IPS-15b (cell line): ENCODE data around the gene PLA2G2C.
"Not testable (repeated sequence)": the region's sequence is repeated elsewhere in the genome, so short reads cannot be mapped to it uniquely, and the experiment has no call there.

ENCODE experiments used
- H3K27me3 ChIP-seq: one replicate; pipeline ENCODE4 v1.6.1; 2013; ENCODE audit warnings: low read length; ENCODE audit not compliant: control insufficient read depth, insufficient read depth
- H3K36me3 ChIP-seq: one replicate; pipeline ENCODE4 v1.6.1; 2013; ENCODE audit warnings: low read length; ENCODE audit not compliant: control insufficient read depth, insufficient read depth
- H3K4me1 ChIP-seq: one replicate; pipeline ENCODE4 v1.6.1; 2013; ENCODE audit warnings: mild to moderate bottlenecking, low read length; ENCODE audit not compliant: control insufficient read depth, insufficient read depth
- H3K4me3 ChIP-seq: one replicate; pipeline ENCODE4 v1.5.1; 2013; ENCODE audit warnings: low read depth, low read length
- H3K9ac ChIP-seq: one replicate; pipeline ENCODE4 v1.6.1; 2013; ENCODE audit warnings: low read depth, mild to moderate bottlenecking, low read length
- H3K9me3 ChIP-seq: one replicate; pipeline ENCODE4 v1.6.1; 2013; ENCODE audit warnings: mild to moderate bottlenecking, low read length; ENCODE audit not compliant: control insufficient read depth, insufficient read depth

PLA2G2C gene

GRCh38 chr1:20136249-20136648 is 50.1 kb downstream of the PLA2G2C start:
- no peaks in the 10 kb centered on the region for H3K27me3 ChIP-seq
- H3K36me3 ChIP-seq: no peaks in the 10 kb centered on the region

DNA sequence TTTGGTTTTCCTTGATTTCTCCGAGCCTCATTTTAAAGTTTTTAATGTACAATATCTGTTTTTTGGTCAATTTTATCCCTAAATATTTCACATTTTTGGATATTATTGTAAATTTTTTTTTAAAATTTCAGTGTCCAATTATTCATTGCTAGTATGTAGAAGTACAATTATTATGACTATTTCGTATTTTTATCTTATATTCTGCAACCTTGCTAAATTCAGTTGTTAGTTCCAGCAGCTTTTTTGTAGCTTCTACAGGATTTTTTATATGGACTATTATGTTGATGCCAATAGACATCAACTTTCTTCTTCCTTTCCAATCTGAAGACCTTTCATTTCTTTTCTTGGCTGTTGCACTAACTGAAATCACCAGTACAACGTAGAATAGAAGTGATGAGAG is 51.3 kb downstream of the PLA2G2C start:
- Histone ChIP-seq H3K4me1 (no peaks in the 10 kb centered on the region), H3K36me3 (no peaks in the 10 kb centered on the region), H3K27me3 (no peaks in the 10 kb centered on the region), H3K9me3 (no peaks in the 10 kb centered on the region), H3K4me3 (no peak overlapping the region), H3K9ac (no peak overlapping the region)

More at GRCh38 chr1:20136249-20136648, 50.1 kb downstream of the PLA2G2C start:
- Histone ChIP-seq H3K4me3 (no peak overlapping the region), H3K9ac (no peak overlapping the region), H3K9me3 (no peaks in the 10 kb centered on the region), H3K4me1 (no peaks in the 10 kb centered on the region)

DNA sequence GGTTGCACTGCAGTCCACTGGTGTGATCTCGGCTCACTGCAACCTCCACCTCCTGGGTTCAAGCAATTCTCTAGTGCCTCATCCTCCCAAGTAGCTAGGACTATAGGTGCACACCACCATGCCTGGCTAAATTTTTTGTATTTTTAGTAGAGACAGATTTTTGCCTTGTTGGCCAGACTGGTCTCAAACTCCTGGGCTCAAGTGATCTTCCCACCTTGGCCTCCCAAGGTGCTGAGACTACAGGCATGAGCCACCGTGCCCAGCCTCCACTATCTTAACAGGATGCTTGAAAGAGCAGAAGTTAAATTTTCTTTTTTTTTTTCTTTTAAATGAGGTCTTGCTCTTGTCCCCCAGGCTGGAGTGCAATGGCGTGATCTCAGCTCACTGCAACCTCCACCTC is 55.8 kb downstream of the PLA2G2C start:
- H3K4me3 ChIP-seq, H3K4me1 ChIP-seq, H3K36me3 ChIP-seq, H3K9ac ChIP-seq, H3K9me3 ChIP-seq, H3K27me3 ChIP-seq: not testable (repeated sequence)

GRCh38 chr1:20126806-20127440 is 59.4 kb downstream of the PLA2G2C start:
- no peaks in the 10 kb centered on the region for H3K27me3 ChIP-seq
- H3K9ac ChIP-seq: no peak overlapping the region
- H3K9me3 ChIP-seq: no peaks in the 10 kb centered on the region
- H3K36me3 ChIP-seq: no peaks in the 10 kb centered on the region
- H3K4me1 ChIP-seq: no peaks in the 10 kb centered on the region
- H3K4me3 ChIP-seq: no peak overlapping the region

DNA sequence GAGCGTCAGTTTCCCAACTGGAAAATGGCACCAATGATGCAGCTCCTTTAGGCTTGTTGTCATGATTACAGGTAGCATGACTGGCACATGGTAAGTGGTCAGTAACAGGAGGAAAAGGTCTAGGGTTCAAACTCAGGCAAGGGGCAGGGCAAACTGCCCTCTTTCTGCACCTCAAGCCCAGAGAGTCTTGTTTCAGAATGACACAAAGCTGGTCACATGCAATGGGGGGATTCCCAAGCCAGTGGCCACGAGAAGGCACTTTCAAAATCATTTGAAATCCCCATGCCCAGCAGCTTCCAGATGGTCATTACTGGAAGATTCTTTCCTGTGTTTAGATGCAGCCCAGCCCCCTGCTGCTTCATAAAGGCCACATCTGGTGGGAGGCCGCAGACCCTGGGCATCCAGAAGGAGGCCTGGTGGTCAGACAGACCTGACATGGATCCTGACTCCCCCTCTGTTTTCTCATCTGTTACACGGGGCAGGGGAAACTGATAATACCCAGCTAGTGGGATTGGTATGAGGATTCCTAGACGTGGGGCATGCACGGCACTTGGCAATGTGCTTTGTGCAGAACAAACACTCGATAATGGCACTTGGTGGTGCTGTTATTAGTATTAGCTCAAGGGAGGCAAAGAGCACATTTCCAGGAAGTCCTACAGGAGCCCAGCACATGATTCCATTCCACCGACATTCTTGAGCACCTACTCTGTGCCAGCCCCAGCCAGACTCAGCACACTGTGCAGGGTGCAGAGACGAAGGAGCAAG is 60.1 kb downstream of the PLA2G2C start:
- Histone ChIP-seq H3K9me3 (no peaks in the 10 kb centered on the region), H3K4me1 (no peaks in the 10 kb centered on the region)

DNA sequence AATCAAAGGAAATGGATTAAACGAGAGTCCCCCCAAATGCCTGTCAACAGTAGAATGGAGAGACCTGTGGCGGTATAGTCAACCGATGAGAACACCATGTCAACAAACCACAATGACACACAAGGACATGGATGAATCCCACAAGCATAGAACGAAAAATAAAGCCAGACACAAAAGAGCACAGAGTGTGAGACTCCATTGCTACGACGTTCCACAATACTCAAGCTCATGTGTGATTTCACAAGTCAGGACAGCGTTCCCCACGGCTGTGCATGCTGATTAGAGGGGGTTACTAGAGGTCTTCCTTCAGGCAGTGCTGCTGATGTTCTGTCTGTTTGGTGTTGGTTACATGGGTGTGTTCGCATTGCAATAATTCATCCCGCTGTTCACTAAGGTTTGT is 61.2 kb downstream of the PLA2G2C start:
- Histone ChIP-seq H3K4me3 (no peak overlapping the region), H3K9me3 (no peaks in the 10 kb centered on the region), H3K9ac (no peak overlapping the region), H3K4me1 (no peaks in the 10 kb centered on the region), H3K36me3 (no peaks in the 10 kb centered on the region), H3K27me3 (peaks cover 3% of the 10 kb centered on the region)

More for the DNA sequence above, 60.1 kb downstream of the PLA2G2C start:
- Histone ChIP-seq H3K36me3 (no peaks in the 10 kb centered on the region), H3K9ac (no peak overlapping the region), H3K4me3 (no peak overlapping the region), H3K27me3 (peaks cover 3% of the 10 kb centered on the region)

- Histone ChIP-seq H3K4me3 (no peak overlapping the region), H3K36me3 (no peaks in the 10 kb centered on the region), H3K9ac (no peak overlapping the region), H3K4me1 (no peaks in the 10 kb centered on the region), H3K27me3 (peaks cover 3% of the 10 kb centered on the region), H3K9me3 (no peaks in the 10 kb centered on the region)
Measured at GRCh38 chr1:20124456-20125057, 61.8 kb downstream of the PLA2G2C start.

DNA sequence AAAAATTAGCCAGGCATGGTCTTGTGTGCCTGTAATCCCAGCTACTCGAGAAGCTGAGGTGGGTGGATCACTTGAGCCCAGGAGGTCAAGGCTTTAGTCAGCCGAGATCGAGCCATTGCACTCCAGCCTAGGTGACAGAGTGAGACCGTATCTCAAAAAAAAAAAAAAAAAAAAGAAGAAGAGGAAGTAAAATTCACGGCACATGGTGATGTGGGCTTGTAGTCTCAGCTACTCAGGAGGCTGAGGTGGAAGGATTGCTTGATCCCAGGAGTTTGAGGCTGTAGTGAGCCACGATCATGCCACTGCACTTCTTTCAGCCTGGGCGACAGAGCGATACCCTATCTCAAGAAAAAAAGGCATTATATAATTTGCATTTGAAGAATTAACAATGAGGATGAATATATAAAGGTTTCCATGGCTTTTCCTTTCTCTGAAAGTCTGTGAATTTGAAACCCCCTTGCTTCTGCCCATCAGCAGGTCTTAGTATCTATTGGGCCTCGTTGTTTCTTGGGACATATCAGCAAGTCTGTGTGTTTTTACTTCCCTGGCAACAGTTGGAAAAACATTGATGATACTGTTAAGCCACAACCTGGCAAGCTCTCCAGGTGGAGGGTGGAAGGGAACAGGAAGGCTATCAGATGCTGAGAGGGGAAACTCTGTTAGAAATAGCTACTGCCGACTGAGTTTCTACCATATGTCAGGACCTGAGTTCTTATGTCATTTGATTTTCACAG is 62.4 kb downstream of the PLA2G2C start:
- H3K27me3 ChIP-seq: peaks cover 3% of the 10 kb centered on the region
- no peaks in the 10 kb centered on the region for H3K9me3 ChIP-seq
- H3K4me1 ChIP-seq: no peaks in the 10 kb centered on the region
- no peaks in the 10 kb centered on the region for H3K36me3 ChIP-seq
- no peak overlapping the region for H3K9ac ChIP-seq
- H3K4me3 ChIP-seq: no peak overlapping the region

DNA sequence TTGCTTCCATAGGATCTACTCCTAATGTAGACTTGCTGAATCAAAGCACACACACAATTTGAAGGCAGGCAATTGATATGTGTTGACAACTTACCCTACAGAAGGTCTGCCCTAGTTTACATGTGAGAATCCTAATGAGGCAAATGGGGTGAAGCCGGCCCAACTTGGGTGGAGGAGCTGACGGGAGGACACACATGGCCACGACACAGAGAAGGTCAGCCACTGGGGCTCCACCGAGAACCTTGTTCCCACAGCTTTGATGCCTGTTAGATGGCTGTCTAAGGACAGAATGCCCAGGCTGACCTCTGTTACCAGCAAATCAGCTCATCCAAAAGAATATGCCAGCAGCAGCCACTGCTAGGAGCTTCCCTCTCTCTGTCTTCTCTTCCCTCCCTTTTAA is 65.5 kb downstream of the PLA2G2C start:
- no peak overlapping the region for H3K9ac ChIP-seq
- H3K27me3 ChIP-seq: peaks cover 3% of the 10 kb centered on the region
- H3K36me3 ChIP-seq: no peaks in the 10 kb centered on the region
- H3K4me1 ChIP-seq: no peaks in the 10 kb centered on the region
- H3K9me3 ChIP-seq: no peaks in the 10 kb centered on the region
- no peak overlapping the region for H3K4me3 ChIP-seq

DNA sequence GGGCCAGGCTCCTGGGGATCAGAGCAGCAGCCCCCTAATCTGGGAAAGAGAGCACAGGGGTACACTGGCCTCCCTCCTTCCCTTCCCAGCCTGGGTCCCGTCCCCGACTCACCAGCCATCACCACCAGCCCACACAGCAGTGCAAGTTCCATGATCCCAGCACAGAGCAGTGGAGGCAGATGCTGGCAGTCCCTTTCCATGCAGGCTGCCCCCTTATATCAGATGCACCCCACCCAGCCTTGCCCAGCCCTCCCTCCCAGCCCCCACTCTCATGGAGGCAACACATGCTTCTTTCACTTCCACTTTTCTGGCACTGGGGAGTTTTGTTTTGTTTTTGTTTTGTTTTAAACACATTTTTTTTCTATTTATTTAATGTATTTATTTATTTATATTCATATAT is 67.0 kb downstream of the PLA2G2C start, which contains the start of gene PLA2G2D:
TSS of gene PLA2G2D (minus strand) at position 190 of the 400 bp plus-strand sequence. CDS start at position 152, 38 bp downstream.
- no peaks in the 10 kb centered on the region for H3K9me3 ChIP-seq
- H3K4me3 ChIP-seq: no peak within 1 kb of the TSS
- H3K27me3 ChIP-seq: peaks cover 3% of the 10 kb centered on the region
- H3K36me3 ChIP-seq: no peaks in the 10 kb centered on the region
- no peaks in the 10 kb centered on the region for H3K4me1 ChIP-seq
- no peak within 1 kb of the TSS for H3K9ac ChIP-seq

DNA sequence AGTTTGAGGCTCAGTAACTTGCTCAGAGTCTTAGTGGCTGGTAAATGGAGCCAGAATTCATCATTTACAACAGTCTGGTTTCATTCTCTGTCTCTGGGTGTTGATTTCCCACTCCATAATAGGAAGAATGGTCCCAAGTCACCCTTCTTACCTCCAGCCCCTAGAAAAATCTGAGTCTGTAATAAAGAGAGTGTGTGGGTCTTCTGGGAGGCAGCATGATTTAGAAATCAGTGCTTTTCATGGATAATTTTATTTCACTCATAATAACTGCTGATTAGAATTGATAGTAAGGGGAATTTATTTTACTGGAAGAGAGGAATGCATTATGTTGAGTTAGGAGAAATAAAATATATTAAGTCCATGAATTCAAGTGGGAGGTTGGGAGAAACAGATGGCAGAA is 69.1 kb downstream of the PLA2G2C start:
- H3K9me3 ChIP-seq: no peaks in the 10 kb centered on the region
- peaks cover 3% of the 10 kb centered on the region for H3K27me3 ChIP-seq
- no peaks in the 10 kb centered on the region for H3K4me1 ChIP-seq
- H3K4me3 ChIP-seq: no peak overlapping the region
- H3K36me3 ChIP-seq: no peaks in the 10 kb centered on the region
- no peak overlapping the region for H3K9ac ChIP-seq
